Ovary (tissue), 3 donors: ENCODE data around the gene CAMKK2.

Experiments
- CTCF ChIP-seq, 3 donors: fragments of 450-650 bp in 2 of 3; fragments of 200-600 bp in 1 of 3; IDR thresholded peaks; one replicate each; pipeline versions ENCODE4 v1.5.1 to v1.8.0; 2016 to 2022; ENCODE audit warnings: antibody characterized with exemption in 3 of 3, mild to moderate bottlenecking in 1 of 3
- EP300 ChIP-seq: sonication (generic); formaldehyde crosslinking; IDR thresholded peaks from one replicate; pipeline ENCODE4 v1.6.1; 2017; ENCODE audit warnings: antibody characterized with exemption
- POLR2A ChIP-seq: fragments of 450-650 bp; IDR thresholded peaks from one replicate; pipeline ENCODE4 v1.6.1; 2017; ENCODE audit warnings: antibody characterized with exemption, mild to moderate bottlenecking, moderate library complexity
- donor health status: DM: no; HTN: no; CAD: no.

- TF ChIP-seq CTCF (IDR thresholded peaks at IDR 0.05) (no peak), EP300 (no peak), POLR2A (no peak)
Observed at GRCh38 chr12:121330195-121330594, 33.7 kb upstream of the CAMKK2 start.
